HepG2 (cell line): Measurements from ENCODE around the gene GH2. TPM values are rescaled to one million over a fixed set of nuclear protein-coding genes. Genes with fewer than 3 reads are reported as not detected.

Experiments used
- ADNP ChIP-seq: sonication (generic); formaldehyde crosslinking; IDR thresholded peaks from 2 replicates; pipeline ENCODE4 v1.4.0; 2020; ENCODE audit warnings: missing genetic modification reagents
- BCL6 ChIP-seq: IDR thresholded peaks from 2 replicates; pipeline ENCODE4 v1.6.1; 2016; ENCODE audit warnings: missing genetic modification reagents, missing compliant biosample characterization
- BORCS8-MEF2B ChIP-seq: sonication (generic); formaldehyde crosslinking; IDR thresholded peaks from 2 replicates; pipeline ENCODE4 v1.8.0; 2022; ENCODE audit warnings: mild to moderate bottlenecking, missing genetic modification reagents
- CAMTA2 ChIP-seq: sonication (generic); formaldehyde crosslinking; IDR thresholded peaks from 2 replicates; pipeline ENCODE4 v1.4.0; 2020; ENCODE audit warnings: mild to moderate bottlenecking, missing genetic modification reagents, borderline replicate concordance
- CBX1 ChIP-seq: IDR thresholded peaks from one replicate; pipeline ENCODE4 v1.6.1; 2016; ENCODE audit warnings: antibody characterized with exemption, low read depth
- GTF3A ChIP-seq: sonication (generic); formaldehyde crosslinking; conservative IDR thresholded peaks from 2 replicates; pipeline ENCODE4 v1.4.0; 2020; ENCODE audit warnings: mild to moderate bottlenecking, missing genetic modification reagents
- HNF4G ChIP-seq, 2 experiments: sonication (generic) in 1 of 2; formaldehyde crosslinking in 1 of 2; IDR thresholded peaks; 2 replicates each; pipeline versions ENCODE4 v1.4.0 to v1.6.1; 2011 to 2020; ENCODE audit warnings: borderline replicate concordance in 2 of 2, low read depth in 2 of 2, mild to moderate bottlenecking in 2 of 2, low read length in 1 of 2, missing genetic modification reagents in 1 of 2, moderate library complexity in 1 of 2
- MYC ChIP-seq: sonication (generic); formaldehyde crosslinking; IDR thresholded peaks from 2 replicates; pipeline ENCODE4 v1.9.0; 2021; ENCODE audit warnings: missing genetic modification reagents, borderline replicate concordance
- RAD21 ChIP-seq: fragments of 450-650 bp; formaldehyde crosslinking; IDR thresholded peaks from 2 replicates; pipeline ENCODE4 v1.5.0; 2020; ENCODE audit warnings: mild to moderate bottlenecking
- TARDBP ChIP-seq: sonication (generic); formaldehyde crosslinking; IDR thresholded peaks from 2 replicates; pipeline ENCODE4 v1.8.0; 2022; ENCODE audit warnings: mild to moderate bottlenecking, missing genetic modification reagents
- TBX2 ChIP-seq: sonication (generic); formaldehyde crosslinking; IDR thresholded peaks from 2 replicates; pipeline ENCODE4 v1.5.0; 2020; ENCODE audit warnings: missing genetic modification reagents, mild to moderate bottlenecking, borderline replicate concordance
- ZNF10 ChIP-seq: sonication (generic); formaldehyde crosslinking; IDR thresholded peaks from 2 replicates; pipeline ENCODE4 v1.4.0; 2020; ENCODE audit warnings: mild to moderate bottlenecking, low read depth, missing genetic modification reagents, borderline replicate concordance
- ZNF746 ChIP-seq: sonication (generic); formaldehyde crosslinking; IDR thresholded peaks from 2 replicates; pipeline ENCODE4 v1.8.0; 2022; ENCODE audit warnings: mild to moderate bottlenecking, missing genetic modification reagents
- ZSCAN9 ChIP-seq: IDR thresholded peaks from 2 replicates; pipeline ENCODE4 v1.6.1; 2016; ENCODE audit warnings: borderline replicate concordance
- polyA plus RNA-seq, 8 experiments: library from polyadenylated mRNA; depleted of rRNA in 3 of 8; stranded (reverse) in 7 of 8; unstranded in 1 of 8; fragments of >200 nt; fragmentation: Illumina TruSeq in 4 of 8; extraction: Trizol in 4 of 8; gene quantifications; 2 replicates each; pipeline versions ENCODE4 v1.2.1 to v1.2.3, GENCODE V29; 2011 to 2016; ENCODE audit warnings: low read depth in 4 of 8, missing spikeins in 1 of 8, mixed read lengths in 1 of 8; ENCODE audit not compliant: insufficient read depth in 1 of 8
- total RNA-seq, 5 experiments: library from RNA; depleted of rRNA; stranded (reverse); fragments of >200 nt; fragmentation: Illumina TruSeq; extraction: Trizol; gene quantifications; 2 replicates each; pipeline ENCODE4 v1.2.3, GENCODE V29; 2016; ENCODE audit warnings: low read depth in 1 of 5
- TF ChIP-seq, protein P1 (sequence below): sonication (generic); formaldehyde crosslinking; conservative IDR thresholded peaks from 2 replicates; pipeline ENCODE4 v1.8.0; 2022; ENCODE audit warnings: missing genetic modification reagents
- TF ChIP-seq, protein P2 (sequence below): sonication (generic); formaldehyde crosslinking; IDR thresholded peaks from 2 replicates; pipeline ENCODE4 v1.5.0; 2020; ENCODE audit warnings: mild to moderate bottlenecking, missing genetic modification reagents, moderate library complexity
- TF ChIP-seq, protein P3 (sequence below): sonication (generic); formaldehyde crosslinking; IDR thresholded peaks from 2 replicates; pipeline ENCODE4 v1.9.0; 2021; ENCODE audit warnings: missing genetic modification reagents, borderline replicate concordance
- TF ChIP-seq, protein P4 (sequence below): sonication (generic); IDR thresholded peaks from 2 replicates; pipeline ENCODE4 v1.6.1; 2016; ENCODE audit warnings: low read depth, borderline replicate concordance
- TF ChIP-seq, protein P5 (sequence below): sonication (generic); formaldehyde crosslinking; IDR thresholded peaks from 2 replicates; pipeline ENCODE4 v1.5.0; 2020; ENCODE audit warnings: missing genetic modification reagents, mild to moderate bottlenecking, borderline replicate concordance

GH2 gene
- total and polyA plus RNA-seq, 2 of the 13 experiments (the other 11 are each of a cell fraction or from before 2014, with no cell fraction given), result not detected

DNA sequence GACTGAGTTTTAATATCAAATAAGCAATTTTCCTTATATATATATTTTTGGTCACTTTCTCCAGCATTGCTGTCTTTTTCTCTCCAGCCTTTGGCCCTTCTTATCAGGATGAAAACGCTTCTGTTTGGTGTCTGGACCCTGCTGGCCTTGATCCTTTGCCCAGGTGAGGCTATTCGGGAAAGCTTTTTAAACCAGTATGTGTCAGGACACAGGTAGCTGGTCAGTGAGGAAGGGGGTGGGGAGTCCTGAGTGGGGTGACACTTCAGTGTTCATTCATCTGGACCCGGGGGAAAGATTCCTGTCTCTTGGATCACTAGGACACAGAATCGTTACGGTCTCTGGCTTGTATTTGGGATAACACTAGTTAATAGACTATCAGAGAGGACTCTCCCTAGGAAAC lies 27.0 kb downstream of the GH2 start (continued):
- TF ChIP-seq, protein P1, sequence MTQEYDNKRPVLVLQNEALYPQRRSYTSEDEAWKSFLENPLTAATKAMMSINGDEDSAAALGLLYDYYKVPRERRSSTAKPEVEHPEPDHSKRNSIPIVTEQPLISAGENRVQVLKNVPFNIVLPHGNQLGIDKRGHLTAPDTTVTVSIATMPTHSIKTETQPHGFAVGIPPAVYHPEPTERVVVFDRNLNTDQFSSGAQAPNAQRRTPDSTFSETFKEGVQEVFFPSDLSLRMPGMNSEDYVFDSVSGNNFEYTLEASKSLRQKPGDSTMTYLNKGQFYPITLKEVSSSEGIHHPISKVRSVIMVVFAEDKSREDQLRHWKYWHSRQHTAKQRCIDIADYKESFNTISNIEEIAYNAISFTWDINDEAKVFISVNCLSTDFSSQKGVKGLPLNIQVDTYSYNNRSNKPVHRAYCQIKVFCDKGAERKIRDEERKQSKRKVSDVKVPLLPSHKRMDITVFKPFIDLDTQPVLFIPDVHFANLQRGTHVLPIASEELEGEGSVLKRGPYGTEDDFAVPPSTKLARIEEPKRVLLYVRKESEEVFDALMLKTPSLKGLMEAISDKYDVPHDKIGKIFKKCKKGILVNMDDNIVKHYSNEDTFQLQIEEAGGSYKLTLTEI (CRISPR knock-in tag), result no peak
- TF ChIP-seq TARDBP (CRISPR knock-in tag) (0 out of 2 replicates have a peak, but pooled peaks have one; percentile 18), ZSCAN9 (CRISPR knock-in tag) (no peak), BCL6 (CRISPR knock-in tag) (no peak), BORCS8-MEF2B (CRISPR knock-in tag) (no peak), RAD21 (CRISPR knock-in tag) (no peak), CAMTA2 (CRISPR knock-in tag) (no peak), ZNF10 (CRISPR knock-in tag) (no peak), TBX2 (CRISPR knock-in tag) (peak; percentile 71), HNF4G (IDR thresholded peaks at IDR 0.05; ENCODE audit: borderline replicate concordance, low read depth, low read length) (peak; percentile 43; the same call in 1 of the 2 replicates), HNF4G (CRISPR knock-in tag; IDR thresholded peaks at IDR 0.05; ENCODE audit: borderline replicate concordance, low read depth) (no peak; the same call in 1 of the 2 replicates), MYC (no peak), ZNF746 (CRISPR knock-in tag) (no peak), ADNP (CRISPR knock-in tag) (no peak), CBX1 (no peak), GTF3A (no peak)
- TF ChIP-seq, protein P2, sequence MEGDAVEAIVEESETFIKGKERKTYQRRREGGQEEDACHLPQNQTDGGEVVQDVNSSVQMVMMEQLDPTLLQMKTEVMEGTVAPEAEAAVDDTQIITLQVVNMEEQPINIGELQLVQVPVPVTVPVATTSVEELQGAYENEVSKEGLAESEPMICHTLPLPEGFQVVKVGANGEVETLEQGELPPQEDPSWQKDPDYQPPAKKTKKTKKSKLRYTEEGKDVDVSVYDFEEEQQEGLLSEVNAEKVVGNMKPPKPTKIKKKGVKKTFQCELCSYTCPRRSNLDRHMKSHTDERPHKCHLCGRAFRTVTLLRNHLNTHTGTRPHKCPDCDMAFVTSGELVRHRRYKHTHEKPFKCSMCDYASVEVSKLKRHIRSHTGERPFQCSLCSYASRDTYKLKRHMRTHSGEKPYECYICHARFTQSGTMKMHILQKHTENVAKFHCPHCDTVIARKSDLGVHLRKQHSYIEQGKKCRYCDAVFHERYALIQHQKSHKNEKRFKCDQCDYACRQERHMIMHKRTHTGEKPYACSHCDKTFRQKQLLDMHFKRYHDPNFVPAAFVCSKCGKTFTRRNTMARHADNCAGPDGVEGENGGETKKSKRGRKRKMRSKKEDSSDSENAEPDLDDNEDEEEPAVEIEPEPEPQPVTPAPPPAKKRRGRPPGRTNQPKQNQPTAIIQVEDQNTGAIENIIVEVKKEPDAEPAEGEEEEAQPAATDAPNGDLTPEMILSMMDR, result no peak
- TF ChIP-seq, protein P3, sequence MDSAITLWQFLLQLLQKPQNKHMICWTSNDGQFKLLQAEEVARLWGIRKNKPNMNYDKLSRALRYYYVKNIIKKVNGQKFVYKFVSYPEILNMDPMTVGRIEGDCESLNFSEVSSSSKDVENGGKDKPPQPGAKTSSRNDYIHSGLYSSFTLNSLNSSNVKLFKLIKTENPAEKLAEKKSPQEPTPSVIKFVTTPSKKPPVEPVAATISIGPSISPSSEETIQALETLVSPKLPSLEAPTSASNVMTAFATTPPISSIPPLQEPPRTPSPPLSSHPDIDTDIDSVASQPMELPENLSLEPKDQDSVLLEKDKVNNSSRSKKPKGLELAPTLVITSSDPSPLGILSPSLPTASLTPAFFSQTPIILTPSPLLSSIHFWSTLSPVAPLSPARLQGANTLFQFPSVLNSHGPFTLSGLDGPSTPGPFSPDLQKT (CRISPR knock-in tag), result no peak
- TF ChIP-seq, protein P4, sequence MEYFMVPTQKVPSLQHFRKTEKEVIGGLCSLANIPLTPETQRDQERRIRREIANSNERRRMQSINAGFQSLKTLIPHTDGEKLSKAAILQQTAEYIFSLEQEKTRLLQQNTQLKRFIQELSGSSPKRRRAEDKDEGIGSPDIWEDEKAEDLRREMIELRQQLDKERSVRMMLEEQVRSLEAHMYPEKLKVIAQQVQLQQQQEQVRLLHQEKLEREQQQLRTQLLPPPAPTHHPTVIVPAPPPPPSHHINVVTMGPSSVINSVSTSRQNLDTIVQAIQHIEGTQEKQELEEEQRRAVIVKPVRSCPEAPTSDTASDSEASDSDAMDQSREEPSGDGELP, result no peak
- TF ChIP-seq, protein P5, sequence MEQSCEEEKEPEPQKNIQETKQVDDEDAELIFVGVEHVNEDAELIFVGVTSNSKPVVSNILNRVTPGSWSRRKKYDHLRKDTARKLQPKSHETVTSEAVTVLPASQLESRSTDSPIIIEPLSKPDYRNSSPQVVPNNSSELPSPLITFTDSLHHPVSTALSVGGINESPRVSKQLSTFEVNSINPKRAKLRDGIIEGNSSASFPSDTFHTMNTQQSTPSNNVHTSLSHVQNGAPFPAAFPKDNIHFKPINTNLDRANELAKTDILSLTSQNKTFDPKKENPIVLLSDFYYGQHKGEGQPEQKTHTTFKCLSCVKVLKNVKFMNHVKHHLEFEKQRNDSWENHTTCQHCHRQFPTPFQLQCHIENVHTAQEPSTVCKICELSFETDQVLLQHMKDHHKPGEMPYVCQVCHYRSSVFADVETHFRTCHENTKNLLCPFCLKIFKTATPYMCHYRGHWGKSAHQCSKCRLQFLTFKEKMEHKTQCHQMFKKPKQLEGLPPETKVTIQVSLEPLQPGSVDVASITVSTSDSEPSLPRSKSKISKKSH (CRISPR knock-in tag), result no peak
